Gastroesophageal sphincter (tissue), 3 donors: ENCODE measurements around the gene ARL9.

Source experiments
- POLR2A ChIP-seq, 2 donors: fragments of 450-650 bp; IDR thresholded peaks; one replicate each; pipeline ENCODE4 v1.6.1; 2017; ENCODE audit warnings: antibody characterized with exemption in 2 of 2, mild to moderate bottlenecking in 2 of 2, moderate library complexity in 1 of 2
- TF ChIP-seq, protein P1 (sequence below), 4 experiments: fragments of 200-600 bp in 2 of 4; fragments of 450-650 bp in 2 of 4; sonication (generic) in 1 of 4; IDR thresholded peaks; one replicate each; pipeline ENCODE4 v1.5.1; 2017 to 2019; ENCODE audit warnings: antibody characterized with exemption in 4 of 4, mild to moderate bottlenecking in 2 of 4, moderate library complexity in 2 of 4

DNA sequence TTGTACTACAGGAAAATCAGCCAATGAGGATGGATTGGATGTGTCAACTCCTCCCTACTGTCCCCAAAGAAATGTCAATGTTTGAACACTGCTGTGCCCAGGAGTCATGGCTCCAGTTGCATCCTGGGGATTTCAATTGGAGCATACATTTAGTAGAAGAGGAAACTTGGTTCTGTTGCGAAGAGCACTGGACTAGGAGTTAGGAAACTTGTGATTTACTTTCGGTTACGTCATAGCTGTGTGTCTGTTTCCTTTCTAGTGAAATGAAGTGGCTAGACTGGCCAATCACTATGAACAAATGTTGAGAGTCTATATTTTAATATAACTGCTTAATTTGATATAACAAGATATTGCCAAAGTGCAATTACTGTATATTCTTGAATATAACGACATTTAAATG, 35.2 kb downstream of the ARL9 start:
- TF ChIP-seq, protein P1, sequence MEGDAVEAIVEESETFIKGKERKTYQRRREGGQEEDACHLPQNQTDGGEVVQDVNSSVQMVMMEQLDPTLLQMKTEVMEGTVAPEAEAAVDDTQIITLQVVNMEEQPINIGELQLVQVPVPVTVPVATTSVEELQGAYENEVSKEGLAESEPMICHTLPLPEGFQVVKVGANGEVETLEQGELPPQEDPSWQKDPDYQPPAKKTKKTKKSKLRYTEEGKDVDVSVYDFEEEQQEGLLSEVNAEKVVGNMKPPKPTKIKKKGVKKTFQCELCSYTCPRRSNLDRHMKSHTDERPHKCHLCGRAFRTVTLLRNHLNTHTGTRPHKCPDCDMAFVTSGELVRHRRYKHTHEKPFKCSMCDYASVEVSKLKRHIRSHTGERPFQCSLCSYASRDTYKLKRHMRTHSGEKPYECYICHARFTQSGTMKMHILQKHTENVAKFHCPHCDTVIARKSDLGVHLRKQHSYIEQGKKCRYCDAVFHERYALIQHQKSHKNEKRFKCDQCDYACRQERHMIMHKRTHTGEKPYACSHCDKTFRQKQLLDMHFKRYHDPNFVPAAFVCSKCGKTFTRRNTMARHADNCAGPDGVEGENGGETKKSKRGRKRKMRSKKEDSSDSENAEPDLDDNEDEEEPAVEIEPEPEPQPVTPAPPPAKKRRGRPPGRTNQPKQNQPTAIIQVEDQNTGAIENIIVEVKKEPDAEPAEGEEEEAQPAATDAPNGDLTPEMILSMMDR (IDR thresholded peaks at IDR 0.05), result no peak
- TF ChIP-seq POLR2A (IDR thresholded peaks at IDR 0.05), result no peak
